CD4-positive, alpha-beta T cell treated with Interleukin-4 for 1 hour (primary cell): ENCODE measurements around the gene PRELID3B.
A peak's percentile ranks its signal among the peaks of the same experiment; 100 is the strongest.
"Not testable (repeated sequence)": the region's sequence is repeated elsewhere in the genome, so short reads cannot be mapped to it uniquely, and the experiment has no call there.

ENCODE experiments used
- DNase-seq, 2 donors: peaks; one replicate each; pipeline ENCODE4 v3.0.0-alpha.2; 2020 to 2022

The PRELID3B gene

DNA sequence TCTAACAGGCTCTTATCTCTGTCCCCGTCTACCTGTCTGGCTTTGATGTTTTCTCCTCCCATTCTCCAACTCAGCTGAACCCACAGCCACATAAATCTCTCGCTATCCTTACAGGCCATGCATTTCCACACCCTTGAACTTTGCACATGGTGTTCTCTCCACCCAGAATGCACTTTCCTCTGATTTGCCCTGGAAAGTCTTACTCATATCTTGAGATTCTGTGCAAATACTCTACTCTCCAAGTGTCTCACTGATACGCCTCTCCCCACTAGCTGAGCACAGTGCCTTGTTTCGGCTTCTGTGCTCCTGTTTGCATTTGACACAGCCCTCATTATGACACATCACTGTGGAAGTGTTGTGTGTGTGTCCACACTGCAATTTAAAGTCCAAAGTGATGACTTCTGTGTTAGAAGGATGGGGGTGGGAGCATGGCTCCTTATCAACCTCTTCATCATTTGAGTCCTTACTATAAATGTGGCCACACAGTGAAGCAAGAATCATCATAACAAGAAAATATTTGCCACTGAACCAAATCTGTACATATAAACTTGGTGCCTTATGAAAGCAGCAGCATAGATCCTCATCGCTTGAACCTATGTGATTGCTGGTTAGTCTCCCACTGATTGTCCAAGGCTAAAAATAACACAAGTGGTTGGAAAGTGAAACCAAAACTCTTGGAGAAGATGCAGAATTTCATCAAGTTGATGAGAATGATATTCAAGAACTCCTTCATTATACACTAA, 5.5 kb upstream of the PRELID3B start:
- no peak for DNase-seq

DNA sequence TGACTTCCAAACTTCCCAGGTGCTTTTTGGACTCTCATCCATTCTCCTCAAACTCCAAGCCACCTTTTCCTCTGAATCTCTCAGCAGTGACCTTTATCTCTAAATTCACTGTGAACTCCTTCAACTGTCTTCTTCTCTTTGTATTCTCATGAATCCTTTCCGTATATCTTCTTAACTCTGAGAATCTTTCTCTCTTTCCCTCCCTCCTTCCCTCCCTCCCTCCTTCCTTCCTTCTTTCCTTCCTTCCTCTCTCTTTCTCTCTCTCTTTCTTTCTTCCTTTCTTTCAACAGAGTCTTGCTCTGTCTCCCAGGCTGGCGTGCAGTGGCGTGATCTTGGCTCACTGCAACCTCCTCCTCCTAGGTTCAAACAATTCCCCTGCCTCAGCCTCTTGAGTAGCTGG, 4.3 kb upstream of the PRELID3B start:
- no peak for DNase-seq

- no peak for DNase-seq
Observed at GRCh38 chr20:59044796-59045195, 2.2 kb upstream of the PRELID3B start.

- DNase-seq = no peak
Observed at GRCh38 chr20:59044295-59044694, 1.7 kb upstream of the PRELID3B start.

DNA sequence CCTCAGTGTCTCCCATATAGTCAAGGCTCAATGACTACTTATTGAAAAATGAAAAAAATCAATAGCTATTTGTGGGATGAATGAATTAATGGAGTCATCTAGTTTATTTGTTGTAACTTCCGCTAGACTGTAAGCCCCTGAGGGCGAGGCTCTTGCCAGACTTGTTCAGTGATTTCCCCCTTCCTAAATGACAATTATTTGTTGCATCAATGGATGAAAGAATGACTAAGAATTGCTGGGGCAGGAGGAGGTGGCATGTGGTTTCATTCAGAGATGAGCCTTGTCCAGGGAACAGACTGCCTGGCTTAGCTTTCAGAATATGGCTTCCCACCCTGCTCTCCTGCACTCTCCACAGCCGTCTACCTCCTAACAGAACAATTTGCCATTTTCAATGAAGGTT, 1.1 kb upstream of the PRELID3B start:
- DNase-seq = no peak

GRCh38 chr20:59042796-59043631, 428 bp upstream of the PRELID3B start:
- DNase-seq = peak; percentile 95 to 96

GRCh38 chr20:59041487-59041886, 1.1 kb downstream of the PRELID3B start:
- not testable (repeated sequence) for DNase-seq

GRCh38 chr20:59040667-59041066, 1.9 kb downstream of the PRELID3B start:
- DNase-seq = no peak

DNA sequence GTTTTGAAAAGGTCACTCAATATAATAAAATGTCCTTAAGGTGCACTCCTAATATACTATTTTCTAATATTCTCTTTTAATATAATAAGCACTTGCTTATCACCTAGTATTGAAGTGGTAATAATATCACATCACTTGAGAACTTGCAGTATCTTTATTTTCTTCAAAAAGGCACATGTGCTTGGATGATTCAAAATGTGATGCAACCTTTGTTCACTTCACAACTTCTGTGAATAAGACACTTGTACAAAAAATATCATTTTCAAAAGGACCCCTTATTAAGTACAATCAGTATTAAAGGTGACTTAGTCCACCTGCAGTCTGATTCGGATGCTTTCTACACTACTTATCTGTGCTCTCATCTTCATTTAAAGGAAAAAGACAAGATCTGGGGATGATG, 3.4 kb downstream of the PRELID3B start:
- no peak for DNase-seq

GRCh38 chr20:59037386-59037785, 5.2 kb downstream of the PRELID3B start:
- DNase-seq = no peak

- no peak for DNase-seq
Observed at GRCh38 chr20:59035381-59035780, 7.2 kb downstream of the PRELID3B start.

- DNase-seq = no peak
Observed at GRCh38 chr20:59033616-59034165, 8.9 kb downstream of the PRELID3B start.

DNA sequence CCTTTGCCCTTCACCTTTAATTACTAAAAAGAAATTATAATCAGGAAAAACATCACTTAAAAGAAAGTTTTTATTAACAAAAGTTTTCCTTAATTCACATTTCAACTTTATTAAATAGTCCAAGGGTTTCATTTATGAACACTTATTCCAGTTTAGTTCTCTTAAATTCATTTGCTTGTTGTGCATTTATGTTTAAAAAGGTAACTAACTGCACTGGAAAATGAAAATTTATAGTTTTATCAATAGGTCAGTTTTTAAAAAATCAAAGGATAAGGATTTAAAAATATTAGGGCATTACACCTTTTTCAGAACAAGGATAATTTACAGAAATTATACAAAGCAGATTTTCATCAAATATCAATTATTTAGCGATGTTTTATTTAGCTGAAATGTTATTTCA, 9.5 kb downstream of the PRELID3B start:
- no peak for DNase-seq

- DNase-seq = no peak
Observed at GRCh38 chr20:59032713-59033059, 9.9 kb downstream of the PRELID3B start.

DNA sequence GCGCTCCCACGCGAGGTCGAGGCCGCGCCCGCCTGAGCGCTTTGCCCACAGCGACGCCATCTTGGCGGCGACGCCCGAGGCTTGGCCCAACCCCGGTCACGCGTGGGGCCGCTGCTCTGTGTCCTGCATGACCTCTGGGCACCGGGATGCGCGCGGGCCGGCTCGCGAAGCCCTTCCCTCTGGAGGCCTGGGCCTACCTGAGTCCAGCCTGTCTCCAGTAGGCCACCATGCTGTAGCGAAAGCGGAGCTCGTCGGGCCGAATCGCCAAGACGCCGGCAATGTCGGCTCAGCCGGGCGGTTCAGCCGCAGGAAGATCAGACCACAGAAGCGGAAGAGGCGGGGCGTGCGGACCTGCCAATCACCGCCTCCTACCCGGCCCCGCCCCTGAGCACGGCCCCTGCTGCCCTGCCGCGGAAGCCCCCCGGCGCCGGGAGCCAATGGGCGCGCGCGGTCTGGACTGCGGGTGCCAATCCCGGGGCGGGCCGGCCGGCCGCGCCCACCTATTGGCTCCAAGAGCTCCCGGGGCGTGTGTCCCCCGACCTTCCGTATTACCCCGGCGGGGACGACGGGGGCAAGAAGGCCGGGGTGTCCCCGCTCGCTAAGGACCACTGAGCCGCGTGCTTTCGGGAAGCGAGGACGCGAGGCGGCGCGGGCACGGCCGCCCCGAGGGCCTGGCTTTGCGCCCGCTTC, 10.4 kb downstream of the PRELID3B start, which contains the start of gene ATP5F1E:
ATP5F1E (minus strand) TSS at position 313 of the 690 bp plus-strand sequence; CDS start at position 229, 84 bp downstream.
- DNase-seq = peak; percentile 97

DNA sequence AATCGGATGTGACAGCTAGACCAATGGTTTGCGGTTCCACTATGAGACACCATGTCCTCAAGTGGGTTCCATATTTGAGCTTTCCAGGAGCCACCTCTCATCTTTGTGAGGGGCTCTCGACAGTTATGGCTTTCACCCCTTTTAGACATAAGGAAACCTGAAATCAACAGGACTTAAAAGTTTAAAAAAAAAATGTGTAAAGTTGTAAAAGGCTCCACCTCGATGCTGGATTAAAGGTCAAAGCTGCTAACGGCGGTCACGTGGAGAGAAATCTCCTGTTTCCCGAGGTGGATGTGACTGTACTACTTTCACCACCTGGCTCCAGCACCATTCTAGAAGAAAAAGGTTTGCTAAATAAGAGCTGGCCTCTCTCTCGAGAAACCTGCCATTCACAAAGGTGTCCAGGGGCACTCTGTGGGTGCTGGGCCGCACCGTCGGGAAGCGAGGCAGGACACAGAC, 11.0 kb downstream of the PRELID3B start:
- peak in 1 of 2 donors; percentile 48 for DNase-seq

DNA sequence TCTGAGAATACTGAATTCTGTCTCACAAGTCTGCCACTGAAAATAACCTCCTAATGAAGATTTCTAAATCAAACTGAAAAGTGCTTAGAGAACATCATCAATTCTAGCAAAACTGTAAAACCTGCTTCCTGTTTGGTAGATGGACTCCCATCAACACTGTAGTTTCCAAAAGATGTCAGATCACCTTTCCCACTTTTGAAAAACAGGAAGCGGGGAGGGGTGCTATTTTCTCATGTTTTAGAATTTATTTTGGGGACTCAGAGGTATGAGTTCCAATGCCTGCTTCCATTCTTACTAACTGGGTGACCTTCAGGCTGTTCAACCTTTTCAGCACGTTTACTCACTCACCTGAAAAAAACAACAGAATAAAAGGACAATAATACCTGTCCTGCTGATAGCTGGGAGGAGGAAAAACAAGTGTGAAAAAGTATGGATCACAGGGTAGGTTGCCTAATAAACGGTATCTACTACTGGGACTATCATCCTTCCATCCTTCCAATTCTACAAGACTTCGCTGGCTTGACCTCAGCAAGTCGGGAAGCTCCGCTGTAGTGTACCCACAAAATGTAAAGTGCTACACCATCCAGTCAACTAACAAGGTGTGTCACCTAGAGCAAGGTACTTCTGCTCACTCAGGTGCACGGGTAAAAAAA, 11.5 kb downstream of the PRELID3B start:
- DNase-seq = no peak

- no peak for DNase-seq
Observed at GRCh38 chr20:59028812-59029211, 13.8 kb downstream of the PRELID3B start.

GRCh38 chr20:59027741-59028320, 14.8 kb downstream of the PRELID3B start:
- DNase-seq = no peak

GRCh38 chr20:59026904-59027740, 15.5 kb downstream of the PRELID3B start:
- DNase-seq = no peak

DNA sequence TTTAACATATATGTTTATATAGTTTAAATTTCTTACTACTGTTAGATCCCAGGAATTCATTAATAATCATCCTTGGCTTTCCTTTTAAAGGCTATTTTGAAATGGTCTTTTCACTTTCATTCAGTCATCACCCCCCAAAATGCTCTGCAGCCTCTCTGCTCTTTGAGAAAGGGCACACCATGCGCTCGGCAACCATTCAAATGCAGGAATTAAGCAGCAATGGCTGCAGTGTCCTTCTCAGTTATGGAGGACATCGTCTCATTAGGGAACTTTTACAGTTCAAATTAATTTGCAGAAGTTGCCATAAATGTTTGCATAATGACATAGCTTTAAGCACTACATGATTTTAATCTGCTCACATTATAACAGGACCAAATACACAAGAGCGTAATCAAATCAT, 17.1 kb downstream of the PRELID3B start:
- DNase-seq = no peak
